HG03025 (cell line): ENCODE data around the gene RNU6-9.

Experiments used
- ATAC-seq: cut with Tn5 transposase; IDR thresholded peaks from one replicate; pipeline ENCODE4 v1.9.1; 2021; ENCODE audit warnings: mild to moderate bottlenecking, moderate library complexity; ENCODE audit not compliant: unreplicated experiment, low FRiP score

Gene RNU6-9

GRCh38 chr19:896434-896833 is 3.1 kb downstream of the RNU6-9 start:
- no peak for ATAC-seq

GRCh38 chr19:896999-897398 is 3.7 kb downstream of the RNU6-9 start:
- ATAC-seq = no peak

- ATAC-seq = no peak
These were observed 4.3 kb downstream of the RNU6-9 start for GRCh38 chr19:897442-898039.

GRCh38 chr19:898663-899062 is 5.4 kb downstream of the RNU6-9 start:
- no peak for ATAC-seq

GRCh38 chr19:899336-900042 is 6.2 kb downstream of the RNU6-9 start:
- no peak for ATAC-seq

GRCh38 chr19:900043-900301 is 6.7 kb downstream of the RNU6-9 start:
- no peak for ATAC-seq

- no peak for ATAC-seq
These were observed 7.2 kb downstream of the RNU6-9 start for GRCh38 chr19:900302-901111.

- ATAC-seq = no peak
These were observed 8.2 kb downstream of the RNU6-9 start for GRCh38 chr19:901216-902092.

- no peak for ATAC-seq
These were observed 8.7 kb downstream of the RNU6-9 start for GRCh38 chr19:902093-902370.

- no peak for ATAC-seq
These were observed 9.4 kb downstream of the RNU6-9 start for GRCh38 chr19:902446-903226.

- ATAC-seq = no peak
These were observed 10.0 kb downstream of the RNU6-9 start for GRCh38 chr19:903266-903797.

- no peak for ATAC-seq
These were observed 11.3 kb downstream of the RNU6-9 start for GRCh38 chr19:904545-904944.

- ATAC-seq = no peak
These were observed 13.2 kb downstream of the RNU6-9 start for GRCh38 chr19:906480-906879.

GRCh38 chr19:907183-907853 is 14.0 kb downstream of the RNU6-9 start:
- ATAC-seq = no peak

- ATAC-seq = no peak
These were observed 18.1 kb downstream of the RNU6-9 start for GRCh38 chr19:911197-912033.

- ATAC-seq = peak; percentile 1
These were observed 19.1 kb downstream of the RNU6-9 start for GRCh38 chr19:912181-913079.

GRCh38 chr19:913080-913748 is 19.9 kb downstream of the RNU6-9 start, which contains the start of gene R3HDM4:
TSS of gene R3HDM4 (minus strand) at chr19:913219. CDS start at chr19:913157, 62 bp downstream.
- peak; percentile 49 for ATAC-seq
